HG03280 (cell line): ENCODE measurements around the gene POTEH.
A peak's percentile ranks its signal among the peaks of the same experiment; 100 is the strongest.
"Not testable (repeated sequence)": the region's sequence is repeated elsewhere in the genome, so short reads cannot be mapped to it uniquely, and the experiment has no call there.

Experiments
- ATAC-seq: cut with Tn5 transposase; IDR thresholded peaks from one replicate; pipeline ENCODE4 v1.9.1; 2021; ENCODE audit warnings: mild to moderate bottlenecking, moderate library complexity; ENCODE audit not compliant: unreplicated experiment

The POTEH gene

DNA sequence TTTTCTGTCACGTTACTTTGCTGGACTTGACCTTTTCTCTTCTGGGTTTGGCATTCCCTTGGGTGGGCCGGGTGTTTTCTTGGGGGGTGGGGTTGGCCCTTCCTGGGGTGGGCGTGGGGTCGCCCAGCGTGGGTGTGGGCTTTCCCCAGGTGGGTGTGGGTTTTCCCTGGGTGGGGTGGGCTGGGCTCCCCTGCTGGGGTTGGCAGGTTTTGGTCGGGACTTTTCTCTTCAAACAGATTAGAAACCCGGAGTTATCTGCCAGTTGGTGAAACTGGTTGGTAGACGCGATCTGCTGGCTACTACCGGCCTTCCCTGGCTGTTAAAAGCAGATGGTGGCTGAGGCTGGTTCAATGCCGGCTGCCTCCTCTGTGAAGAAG lies at the start of gene POTEH:
TSS of gene POTEH (plus strand) at position 278 of the 377 bp plus-strand sequence. CDS start at position 330, 52 bp downstream.
- ATAC-seq, result not testable (repeated sequence)

GRCh38 chr22:15642288-15642861 lies 47.5 kb upstream of the POTEH start:
- not testable (repeated sequence) for ATAC-seq

GRCh38 chr22:15651954-15652353 lies 37.9 kb upstream of the POTEH start:
- not testable (repeated sequence) for ATAC-seq

GRCh38 chr22:15652738-15653137 lies 37.1 kb upstream of the POTEH start:
- not testable (repeated sequence) for ATAC-seq

- ATAC-seq, result not testable (repeated sequence)
Measured at GRCh38 chr22:15653241-15653640, 36.6 kb upstream of the POTEH start.

- ATAC-seq, result not testable (repeated sequence)
Measured at GRCh38 chr22:15661102-15661501, 28.7 kb upstream of the POTEH start.

DNA sequence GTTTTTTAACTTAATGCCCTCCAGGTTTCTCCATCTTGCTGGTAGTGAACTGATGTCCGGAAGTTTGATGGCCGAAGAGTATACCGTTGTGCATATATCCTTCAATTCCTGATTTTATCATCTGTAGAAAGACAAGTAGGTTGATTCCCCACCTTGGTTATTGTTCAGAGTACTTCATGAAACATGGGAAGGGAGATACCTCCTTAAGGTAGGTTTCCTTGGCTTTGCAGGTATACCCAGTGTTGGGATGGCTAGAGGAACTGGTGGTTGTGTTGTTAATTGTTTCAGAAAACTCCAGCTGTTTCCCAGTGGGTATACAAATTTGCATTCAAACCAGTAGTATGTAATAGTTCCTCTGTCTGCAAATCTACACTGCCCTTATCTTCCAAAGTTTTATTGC lies 25.1 kb upstream of the POTEH start:
- ATAC-seq, result not testable (repeated sequence)

GRCh38 chr22:15665478-15665877 lies 24.3 kb upstream of the POTEH start:
- not testable (repeated sequence) for ATAC-seq

DNA sequence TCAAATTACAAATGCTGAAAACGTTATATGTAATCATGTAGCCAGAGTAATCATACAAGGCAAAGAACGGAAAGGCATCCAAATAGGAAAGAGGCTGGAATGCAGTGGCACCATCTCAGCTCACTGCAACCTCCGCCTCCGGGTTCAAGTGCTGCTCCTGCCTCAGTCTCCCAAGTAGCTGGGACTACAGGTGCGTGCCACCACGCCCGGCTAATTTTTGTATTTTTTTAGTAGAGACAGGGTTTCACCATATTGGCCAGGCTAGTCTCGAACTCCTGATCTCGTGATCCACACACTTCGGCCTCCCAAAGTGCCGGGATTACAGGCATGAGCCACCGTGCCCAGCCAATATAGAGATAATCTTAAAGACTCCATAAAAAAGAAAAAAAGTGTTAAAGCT lies 20.4 kb upstream of the POTEH start:
- not testable (repeated sequence) for ATAC-seq

DNA sequence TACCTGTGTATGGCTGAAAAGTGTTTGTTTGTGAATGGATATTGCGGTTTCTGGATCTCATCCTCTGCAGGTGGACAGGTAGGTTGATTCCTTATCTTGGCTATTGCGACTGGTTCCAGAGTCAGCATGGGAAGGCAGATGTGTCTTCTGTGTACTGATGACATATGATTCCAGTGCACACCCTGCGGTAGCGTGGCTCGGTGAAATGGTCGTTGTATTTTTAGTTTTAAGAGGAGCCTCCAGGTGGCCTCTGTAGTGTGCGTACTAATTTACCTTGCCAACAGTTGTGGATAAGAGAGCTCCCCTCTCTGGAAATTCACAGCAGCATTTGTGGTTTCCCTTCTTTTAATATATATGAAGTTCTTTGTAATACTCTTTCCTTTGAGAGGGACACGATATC lies 10.1 kb upstream of the POTEH start:
- ATAC-seq, result not testable (repeated sequence)

DNA sequence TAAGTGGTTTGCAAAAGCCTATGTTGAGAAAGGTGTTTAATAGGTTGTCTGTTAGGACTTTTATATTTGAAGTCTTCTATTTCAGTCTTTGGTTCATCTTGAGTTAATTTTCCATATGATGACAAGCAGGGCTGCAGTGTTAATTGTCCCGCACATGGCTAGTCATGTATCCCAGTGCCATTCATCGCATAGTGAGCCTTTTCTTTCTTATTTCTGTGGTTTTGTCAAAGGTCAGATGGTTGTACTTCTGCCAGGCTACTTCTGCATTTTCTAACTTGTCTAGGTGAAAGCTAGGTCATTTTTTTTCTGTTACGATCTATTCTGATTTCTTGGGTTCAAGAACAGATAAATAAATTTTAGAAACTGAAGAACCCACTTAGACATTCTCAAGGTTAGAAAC lies 5.7 kb upstream of the POTEH start:
- not testable (repeated sequence) for ATAC-seq

- ATAC-seq, result peak; percentile 57
Measured at GRCh38 chr22:15684695-15685094, 5.1 kb upstream of the POTEH start.

DNA sequence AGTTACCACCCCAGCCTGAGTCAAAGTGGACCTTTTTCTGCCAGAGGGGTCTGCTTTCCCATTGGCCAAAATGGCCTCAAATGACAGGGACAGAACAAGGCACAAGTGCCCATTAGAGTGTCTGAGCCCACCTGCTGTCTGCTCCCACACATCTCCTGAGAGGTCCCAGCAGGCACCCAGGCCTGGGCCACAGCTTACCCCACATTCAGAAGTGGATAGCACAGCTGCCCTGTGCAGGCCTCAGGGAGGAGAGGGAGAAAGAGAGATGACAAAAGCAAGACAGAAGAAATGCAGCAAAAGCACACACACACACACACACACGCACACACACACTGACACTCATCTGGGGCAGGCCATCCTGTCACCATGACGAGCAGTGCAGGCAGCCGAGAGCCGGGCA lies 4.2 kb upstream of the POTEH start:
- ATAC-seq, result not testable (repeated sequence)

DNA sequence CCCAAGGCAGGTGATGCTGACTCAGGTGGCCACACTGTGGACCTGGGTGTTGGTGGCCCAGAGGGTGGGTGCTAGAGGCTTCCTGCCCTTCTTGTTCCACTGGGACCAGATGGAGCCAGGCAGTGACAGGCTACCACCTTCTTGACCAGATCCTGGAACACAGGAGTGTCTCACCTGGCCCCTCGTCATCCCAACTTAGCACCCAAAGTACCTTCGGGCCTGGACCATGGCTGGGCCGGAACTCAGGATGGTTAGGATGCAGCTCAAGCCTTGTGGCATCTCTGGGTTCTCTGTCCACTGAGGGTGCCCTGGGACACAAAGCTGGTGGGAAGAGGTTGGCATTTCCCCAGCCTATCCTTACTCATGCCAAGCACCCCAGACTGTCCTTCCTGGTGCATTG lies 2.7 kb upstream of the POTEH start:
- ATAC-seq, result not testable (repeated sequence)

- ATAC-seq, result not testable (repeated sequence)
Measured at GRCh38 chr22:15687676-15688075, 2.1 kb upstream of the POTEH start.

- not testable (repeated sequence) for ATAC-seq
Measured at GRCh38 chr22:15688090-15688489, 1.7 kb upstream of the POTEH start.

GRCh38 chr22:15689012-15689748 lies 646 bp upstream of the POTEH start:
- ATAC-seq, result not testable (repeated sequence)

DNA sequence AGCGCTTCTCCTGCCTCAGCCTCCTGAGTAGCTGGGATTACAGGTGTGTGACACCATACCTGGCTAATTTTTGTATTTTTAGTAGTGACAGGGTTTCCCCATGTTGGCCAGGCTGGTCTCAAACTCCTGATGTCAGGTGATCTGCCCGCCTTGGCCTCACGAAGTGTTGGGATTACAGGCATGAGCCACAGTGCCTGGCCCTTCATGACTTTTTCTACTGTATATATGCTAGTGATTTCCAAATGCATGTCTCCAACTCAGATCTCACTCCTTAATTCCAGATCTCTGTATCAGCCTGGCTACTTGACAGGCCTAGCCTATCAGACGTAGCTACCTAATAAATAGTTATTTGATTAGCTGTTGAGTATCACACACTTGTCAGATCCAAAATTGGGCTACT lies 23.8 kb downstream of the POTEH start:
- ATAC-seq, result not testable (repeated sequence)

GRCh38 chr22:15714125-15714524 lies 24.3 kb downstream of the POTEH start:
- not testable (repeated sequence) for ATAC-seq

DNA sequence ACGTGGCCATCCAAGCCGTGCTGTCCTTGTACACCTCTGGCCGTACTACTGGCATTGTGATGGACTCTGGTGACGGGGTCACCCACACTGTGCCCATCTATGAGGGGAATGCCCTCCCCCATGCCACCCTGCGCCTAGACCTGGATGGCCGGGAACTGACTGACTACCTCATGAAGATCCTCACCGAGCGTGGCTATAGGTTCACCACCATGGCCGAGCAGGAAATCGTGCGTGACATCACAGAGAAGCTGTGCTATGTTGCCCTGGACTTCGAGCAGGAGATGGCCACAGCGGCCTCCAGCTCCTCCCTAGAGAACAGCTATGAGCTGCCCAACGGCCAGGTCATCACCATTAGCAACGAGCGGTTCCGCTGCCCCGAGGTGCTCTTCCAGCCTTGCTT lies 32.1 kb downstream of the POTEH start:
- not testable (repeated sequence) for ATAC-seq

- ATAC-seq, result not testable (repeated sequence)
Measured at GRCh38 chr22:15729209-15729917, 39.5 kb downstream of the POTEH start.

GRCh38 chr22:15731023-15731422 lies 41.2 kb downstream of the POTEH start:
- not testable (repeated sequence) for ATAC-seq
